Lower leg skin (tissue), 3 donors: ENCODE data around the gene FGGY.

Experiments
- CTCF ChIP-seq, 3 donors: fragments of 450-650 bp; IDR thresholded peaks; one replicate each; pipeline ENCODE4 v1.5.1; 2016; ENCODE audit warnings: antibody characterized with exemption in 3 of 3, mild to moderate bottlenecking in 3 of 3, moderate library complexity in 2 of 3
- POLR2A ChIP-seq, 2 donors: fragments of 450-650 bp; IDR thresholded peaks; one replicate each; pipeline ENCODE4 v1.6.1; 2016 to 2017; ENCODE audit warnings: antibody characterized with exemption in 2 of 2, mild to moderate bottlenecking in 1 of 2, moderate library complexity in 1 of 2

- TF ChIP-seq CTCF (IDR thresholded peaks at IDR 0.05) (no peak), POLR2A (IDR thresholded peaks at IDR 0.05) (no peak)
Observed at GRCh38 chr1:59413327-59413720, 116.4 kb downstream of the FGGY start.
